NCI-H774 (cell line): Measurements from ENCODE around the gene HRC.
"Not testable (repeated sequence)": the region's sequence is repeated elsewhere in the genome, so short reads cannot be mapped to it uniquely, and the experiment has no call there.

Experiments
- DNase-seq: peaks from one replicate; lab custom pipeline; 2025; lab: John Stamatoyannopoulos, UW

Gene HRC, protein sequence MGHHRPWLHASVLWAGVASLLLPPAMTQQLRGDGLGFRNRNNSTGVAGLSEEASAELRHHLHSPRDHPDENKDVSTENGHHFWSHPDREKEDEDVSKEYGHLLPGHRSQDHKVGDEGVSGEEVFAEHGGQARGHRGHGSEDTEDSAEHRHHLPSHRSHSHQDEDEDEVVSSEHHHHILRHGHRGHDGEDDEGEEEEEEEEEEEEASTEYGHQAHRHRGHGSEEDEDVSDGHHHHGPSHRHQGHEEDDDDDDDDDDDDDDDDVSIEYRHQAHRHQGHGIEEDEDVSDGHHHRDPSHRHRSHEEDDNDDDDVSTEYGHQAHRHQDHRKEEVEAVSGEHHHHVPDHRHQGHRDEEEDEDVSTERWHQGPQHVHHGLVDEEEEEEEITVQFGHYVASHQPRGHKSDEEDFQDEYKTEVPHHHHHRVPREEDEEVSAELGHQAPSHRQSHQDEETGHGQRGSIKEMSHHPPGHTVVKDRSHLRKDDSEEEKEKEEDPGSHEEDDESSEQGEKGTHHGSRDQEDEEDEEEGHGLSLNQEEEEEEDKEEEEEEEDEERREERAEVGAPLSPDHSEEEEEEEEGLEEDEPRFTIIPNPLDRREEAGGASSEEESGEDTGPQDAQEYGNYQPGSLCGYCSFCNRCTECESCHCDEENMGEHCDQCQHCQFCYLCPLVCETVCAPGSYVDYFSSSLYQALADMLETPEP

DNA sequence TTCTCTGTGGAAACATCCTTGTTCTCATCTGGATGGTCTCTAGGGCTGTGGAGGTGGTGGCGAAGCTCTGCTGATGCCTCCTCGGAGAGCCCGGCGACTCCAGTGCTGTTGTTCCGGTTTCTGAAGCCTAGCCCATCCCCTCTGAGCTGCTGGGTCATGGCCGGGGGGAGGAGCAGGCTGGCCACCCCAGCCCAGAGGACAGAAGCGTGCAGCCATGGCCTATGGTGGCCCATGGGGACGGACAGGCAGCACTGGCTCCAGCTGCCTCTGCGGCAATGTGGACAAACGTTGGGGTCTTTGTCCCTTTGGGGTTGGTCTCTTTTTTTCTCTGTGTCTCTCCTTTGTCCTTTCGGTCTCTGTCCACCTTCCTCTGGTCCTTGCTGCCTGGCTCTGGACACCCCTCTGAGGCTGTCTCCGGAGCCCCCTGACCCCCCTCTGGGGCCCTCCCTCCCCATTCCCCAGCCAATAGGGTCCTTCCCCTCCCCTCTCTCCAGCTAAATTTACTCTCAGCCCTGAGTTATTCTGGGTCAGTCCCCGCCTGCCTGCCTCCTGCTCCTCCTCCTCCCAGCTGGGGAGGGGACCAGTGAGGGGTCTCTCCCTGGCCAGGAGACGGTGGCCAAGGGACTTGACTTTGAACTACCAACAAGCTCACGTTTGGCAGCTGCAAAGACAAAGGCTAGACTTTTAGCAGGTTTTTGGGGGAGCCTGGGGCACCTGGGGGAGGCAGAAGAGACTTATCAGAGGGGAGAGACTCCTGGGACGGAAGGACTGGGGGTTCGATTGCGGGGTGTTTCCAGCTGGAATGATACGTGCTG, at the start of gene HRC:
Gene HRC, minus strand, starts transcription at position 392 of the 815 bp plus-strand sequence. Its CDS starts 159 bp downstream, at position 233.
- DNase-seq: no peak

DNA sequence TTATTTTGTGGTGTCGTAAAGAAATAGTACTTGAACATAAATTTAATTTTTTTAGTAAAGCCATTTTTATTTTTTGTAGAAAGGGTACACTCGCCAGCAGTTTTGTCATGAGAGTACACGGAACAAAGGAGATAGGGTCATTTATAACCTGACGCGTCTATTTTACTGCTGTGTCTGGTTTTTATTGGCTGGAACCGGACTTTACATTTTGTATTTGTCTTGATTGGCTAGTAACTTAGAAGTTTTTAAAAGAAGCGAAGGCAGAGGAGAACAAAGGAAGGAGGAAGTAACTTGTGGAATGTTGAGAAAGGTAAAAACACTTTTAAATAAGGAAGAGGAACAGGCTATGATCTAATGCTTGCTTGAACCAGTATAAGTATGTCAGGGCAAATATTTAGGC, 45.8 kb upstream of the HRC start:
- DNase-seq: no peak

DNA sequence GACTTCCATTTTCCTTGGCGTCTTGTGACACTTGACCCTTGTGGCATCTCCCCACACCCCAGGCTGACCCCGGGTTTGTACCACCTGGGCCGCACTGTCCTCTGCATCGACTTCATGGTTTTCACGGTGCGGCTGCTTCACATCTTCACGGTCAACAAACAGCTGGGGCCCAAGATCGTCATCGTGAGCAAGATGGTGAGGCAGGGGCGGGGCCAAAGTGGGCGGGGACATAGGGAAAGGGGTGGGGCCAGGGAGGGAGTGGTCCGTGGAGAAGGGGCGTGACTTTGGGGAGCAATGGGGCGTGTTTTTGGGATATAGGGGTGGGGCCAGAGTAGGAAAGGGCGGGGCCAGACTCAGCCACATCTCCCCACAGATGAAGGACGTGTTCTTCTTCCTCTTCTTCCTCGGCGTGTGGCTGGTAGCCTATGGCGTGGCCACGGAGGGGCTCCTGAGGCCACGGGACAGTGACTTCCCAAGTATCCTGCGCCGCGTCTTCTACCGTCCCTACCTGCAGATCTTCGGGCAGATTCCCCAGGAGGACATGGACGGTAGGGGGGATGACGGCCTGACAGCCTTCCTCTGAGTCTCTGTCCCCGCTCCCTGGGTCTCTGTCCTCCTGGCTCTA, 45.2 kb upstream of the HRC start:
- no peak for DNase-seq

DNA sequence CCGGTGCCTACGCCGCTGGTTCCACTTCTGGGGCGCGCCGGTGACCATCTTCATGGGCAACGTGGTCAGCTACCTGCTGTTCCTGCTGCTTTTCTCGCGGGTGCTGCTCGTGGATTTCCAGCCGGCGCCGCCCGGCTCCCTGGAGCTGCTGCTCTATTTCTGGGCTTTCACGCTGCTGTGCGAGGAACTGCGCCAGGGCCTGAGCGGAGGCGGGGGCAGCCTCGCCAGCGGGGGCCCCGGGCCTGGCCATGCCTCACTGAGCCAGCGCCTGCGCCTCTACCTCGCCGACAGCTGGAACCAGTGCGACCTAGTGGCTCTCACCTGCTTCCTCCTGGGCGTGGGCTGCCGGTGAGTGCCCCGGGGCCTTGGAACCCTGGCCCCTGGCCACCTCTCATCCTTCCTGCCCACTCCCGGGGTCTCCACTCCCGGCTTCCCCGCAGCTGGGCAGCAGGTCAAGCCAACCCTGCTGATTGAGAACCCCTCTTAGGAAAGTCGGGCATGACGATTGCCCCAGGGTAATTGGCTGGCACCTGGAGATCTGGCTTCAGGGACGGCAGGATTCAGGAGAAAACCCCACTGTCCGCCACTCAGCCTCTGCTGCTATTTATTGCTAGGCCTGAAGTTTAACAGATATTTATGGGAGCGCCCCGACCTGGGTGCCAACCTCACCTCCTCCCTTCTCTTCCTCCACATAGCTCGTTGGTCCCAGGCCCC, 41.5 kb upstream of the HRC start:
- no peak for DNase-seq

DNA sequence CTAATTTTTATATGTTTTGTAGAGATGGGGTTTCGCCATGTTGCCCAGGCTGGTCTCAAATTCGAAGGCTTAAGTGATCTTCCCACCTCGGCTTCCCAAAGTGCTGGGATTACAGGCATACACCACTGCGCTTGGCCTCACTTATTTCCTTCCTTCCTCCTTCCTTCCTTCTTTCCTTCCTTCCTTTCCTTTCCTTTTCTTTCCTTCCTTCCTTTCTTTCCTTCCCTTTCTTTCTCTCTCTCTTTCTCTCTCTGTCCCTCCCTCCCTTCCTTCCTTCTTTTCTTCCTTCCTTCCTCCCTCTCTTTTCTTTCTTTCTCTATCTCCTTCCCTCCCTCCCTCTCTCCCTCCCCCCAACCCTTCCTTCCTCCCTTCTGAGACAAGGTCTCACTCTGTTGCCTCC, 39.2 kb upstream of the HRC start:
- no peak for DNase-seq

DNA sequence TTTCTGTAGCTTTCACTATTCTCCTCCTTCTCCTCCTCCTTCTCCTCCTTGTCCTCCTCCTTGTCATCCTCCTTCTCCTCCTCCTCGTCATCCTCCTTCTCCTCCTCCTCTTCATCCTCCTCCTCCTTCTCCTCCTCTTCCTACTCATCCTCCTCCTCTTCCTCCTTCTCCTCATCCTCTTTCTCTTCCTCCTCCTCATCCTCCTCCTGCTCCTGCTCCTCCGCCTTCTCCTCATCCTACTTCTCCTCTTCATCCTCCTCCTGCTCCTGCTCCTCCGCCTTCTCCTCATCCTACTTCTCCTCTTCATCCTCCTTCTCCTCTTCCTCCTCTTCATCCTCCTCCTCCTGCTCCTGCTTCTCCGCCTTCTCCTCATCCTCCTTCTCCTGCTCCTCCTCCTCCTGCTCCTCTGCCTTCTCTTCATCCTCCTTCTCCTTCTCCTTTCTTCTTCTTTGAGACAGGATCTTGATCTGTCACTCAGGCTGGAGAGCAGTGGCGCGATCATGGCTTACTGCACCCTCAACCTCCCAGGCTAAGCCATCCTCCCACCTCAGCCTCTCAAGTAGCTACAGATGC, 38.7 kb upstream of the HRC start:
- no peak for DNase-seq

DNA sequence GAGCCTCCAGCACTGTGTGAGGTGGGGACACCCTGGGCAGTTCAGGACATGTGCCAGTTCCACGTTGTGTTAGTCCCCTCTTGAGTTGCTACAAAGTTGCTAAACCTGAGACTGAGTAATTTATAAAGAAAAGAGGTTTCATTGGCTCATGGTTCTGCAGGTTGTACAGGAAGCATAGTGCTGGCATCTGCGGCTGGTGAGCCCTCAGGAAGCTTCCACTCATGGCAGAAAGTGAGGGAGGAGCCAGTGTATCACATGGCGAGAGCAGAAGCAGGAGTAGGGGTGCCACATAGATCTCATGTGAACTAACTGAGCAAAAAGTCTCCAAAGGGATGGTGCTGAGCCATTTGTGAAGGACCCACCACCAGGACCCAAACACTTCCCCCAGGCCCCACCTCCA, 35.6 kb upstream of the HRC start:
- no peak for DNase-seq

DNA sequence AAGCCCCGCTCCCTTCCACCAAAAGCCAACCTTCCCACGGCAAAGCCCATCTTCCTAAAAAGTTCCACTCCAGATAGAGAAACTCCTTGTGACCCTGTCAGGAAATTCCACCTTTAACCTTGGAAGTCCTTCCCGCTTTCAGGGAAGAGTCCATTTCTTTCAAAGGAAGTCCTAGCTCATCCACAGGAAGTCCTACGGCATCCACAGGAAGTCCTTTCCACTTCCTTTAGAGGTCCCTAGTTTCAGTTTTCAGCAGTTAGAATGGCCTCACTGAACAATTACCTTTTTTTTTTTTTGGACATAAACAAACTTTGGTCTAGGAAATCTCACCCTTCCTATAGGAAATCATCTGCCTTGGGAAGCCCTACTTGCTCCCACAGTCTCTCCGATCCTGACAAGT, 34.1 kb upstream of the HRC start:
- no peak for DNase-seq

DNA sequence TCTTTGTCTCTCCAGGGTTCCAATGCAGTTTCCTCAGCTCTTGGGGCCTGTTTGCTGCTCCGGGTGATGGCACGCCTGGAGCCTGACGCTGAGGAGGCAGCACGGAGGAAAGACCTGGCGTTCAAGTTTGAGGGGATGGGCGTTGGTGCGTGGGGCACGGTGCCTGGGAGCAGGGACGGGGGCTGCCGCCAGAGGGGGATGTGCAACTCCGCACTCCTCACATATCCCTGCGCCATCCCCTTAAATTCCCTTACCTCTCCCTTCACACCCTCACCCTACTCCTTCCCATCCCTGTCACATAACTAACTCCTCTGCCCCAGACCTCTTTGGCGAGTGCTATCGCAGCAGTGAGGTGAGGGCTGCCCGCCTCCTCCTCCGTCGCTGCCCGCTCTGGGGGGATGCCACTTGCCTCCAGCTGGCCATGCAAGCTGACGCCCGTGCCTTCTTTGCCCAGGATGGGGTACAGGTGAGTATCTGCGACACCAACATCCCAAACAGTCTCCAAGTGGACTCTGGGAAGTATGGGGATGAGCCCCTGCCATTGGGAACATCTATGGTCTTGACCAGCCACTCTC, 33.5 kb upstream of the HRC start:
- no peak for DNase-seq

DNA sequence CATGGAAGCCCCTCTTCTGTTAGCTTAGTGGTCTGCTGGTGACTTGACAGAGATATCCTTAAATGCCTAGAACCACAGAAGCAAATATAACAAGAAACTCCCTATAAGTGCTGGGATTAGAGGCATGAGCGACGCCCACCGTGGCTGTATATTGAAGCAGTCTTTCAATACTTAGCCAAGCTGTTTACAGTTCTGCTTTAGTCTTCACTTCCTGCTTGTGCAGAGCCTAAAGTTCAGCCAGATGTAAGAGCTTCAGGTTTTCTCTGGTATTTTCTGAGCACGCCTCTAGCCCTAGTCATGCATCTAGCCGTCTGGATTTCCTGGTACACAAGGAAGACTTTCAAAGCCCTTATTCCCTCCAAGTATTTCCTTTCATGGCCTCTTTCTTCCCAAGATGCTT, 30.9 kb upstream of the HRC start:
- DNase-seq: no peak

DNA sequence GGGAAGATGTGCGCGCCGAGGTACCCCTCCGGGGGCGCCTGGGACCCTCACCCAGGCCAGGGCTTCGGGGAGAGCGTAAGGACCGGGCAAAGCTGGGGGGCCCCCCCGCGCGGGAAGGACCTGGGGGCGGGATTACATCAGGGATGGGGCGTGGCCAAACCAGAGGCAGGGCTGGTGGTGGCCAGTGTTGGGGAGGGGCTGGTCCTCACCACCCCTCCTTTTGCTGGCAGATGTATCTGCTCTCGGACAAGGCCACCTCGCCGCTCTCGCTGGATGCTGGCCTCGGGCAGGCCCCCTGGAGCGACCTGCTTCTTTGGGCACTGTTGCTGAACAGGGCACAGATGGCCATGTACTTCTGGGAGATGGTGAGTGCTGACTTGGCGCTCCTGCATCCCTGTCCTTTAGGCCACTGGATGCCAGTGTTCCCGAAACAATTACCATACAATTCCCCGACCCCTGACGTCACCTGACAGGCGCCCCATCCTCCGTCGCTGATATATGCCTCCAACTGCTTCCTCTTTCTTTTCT, 27.7 kb upstream of the HRC start:
- no peak for DNase-seq

DNA sequence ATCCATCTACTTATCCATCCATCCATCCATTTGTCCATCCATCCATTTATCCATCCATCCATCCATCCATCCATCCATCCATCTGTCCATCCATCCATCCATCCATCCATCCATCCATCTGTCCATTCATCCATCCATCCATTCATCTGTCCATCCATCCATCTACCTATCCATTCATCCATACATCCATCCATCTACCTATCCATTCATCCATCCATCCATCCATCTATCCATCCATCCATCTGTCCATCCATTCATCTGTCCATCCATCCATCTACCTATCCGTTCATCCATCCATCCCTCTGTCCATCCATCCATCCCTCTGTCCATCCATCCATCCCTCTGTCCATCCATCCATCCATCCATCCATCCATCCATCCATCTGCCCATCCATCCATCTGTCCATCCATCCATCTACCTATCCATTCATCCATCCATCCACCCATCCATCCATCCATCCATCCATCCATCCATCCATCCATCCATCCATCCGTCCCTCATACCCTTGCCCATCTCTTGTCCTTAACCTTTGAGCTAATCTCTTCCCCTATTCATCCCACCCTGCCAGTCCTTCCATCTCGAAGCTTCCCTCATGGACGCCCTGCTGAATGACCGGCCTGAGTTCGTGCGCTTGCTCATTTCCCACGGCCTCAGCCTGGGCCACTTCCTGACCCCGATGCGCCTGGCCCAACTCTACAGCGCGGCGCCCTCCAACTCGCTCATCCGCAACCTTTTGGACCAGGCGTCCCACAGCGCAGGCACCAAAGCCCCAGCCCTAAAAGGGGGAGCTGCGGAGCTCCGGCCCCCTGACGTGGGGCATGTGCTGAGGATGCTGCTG, 27.0 kb upstream of the HRC start:
- not testable (repeated sequence) for DNase-seq

DNA sequence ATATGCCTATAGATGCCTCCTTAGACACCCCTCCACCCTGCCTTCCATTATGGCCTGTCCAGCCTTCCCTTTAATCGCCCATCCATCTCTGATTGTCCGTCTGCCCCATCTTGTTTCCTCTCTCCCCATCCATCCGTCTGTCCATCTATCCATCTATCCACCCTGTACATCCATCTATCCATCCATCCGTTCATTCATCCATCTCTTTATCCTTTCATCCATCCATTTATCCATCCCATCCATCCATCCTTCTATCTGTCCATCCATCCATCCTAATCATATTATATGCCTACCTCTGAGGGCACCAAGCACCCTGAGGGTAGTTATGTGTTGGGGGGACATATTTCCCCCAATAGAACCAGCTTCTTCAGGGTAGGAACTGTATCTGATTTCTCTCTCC, 25.5 kb upstream of the HRC start:
- DNase-seq: no peak

DNA sequence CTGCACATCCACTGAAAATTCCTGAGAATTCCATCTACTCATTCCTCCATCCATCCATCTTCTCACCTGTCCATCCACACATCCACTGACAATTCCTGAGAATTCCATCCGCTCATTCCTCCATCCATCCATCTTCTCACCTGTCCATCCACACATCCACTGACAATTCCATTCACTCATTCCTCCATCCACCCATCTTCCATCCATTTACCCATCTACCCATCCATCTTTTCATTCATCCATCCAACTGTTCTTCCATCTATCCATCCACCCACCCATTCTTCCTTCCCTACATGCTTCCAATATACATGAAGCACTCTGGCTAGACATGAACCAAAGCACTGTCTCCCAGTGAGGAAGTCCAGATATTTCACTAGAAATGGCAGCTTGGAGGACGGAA, 18.0 kb upstream of the HRC start:
- no peak for DNase-seq

DNA sequence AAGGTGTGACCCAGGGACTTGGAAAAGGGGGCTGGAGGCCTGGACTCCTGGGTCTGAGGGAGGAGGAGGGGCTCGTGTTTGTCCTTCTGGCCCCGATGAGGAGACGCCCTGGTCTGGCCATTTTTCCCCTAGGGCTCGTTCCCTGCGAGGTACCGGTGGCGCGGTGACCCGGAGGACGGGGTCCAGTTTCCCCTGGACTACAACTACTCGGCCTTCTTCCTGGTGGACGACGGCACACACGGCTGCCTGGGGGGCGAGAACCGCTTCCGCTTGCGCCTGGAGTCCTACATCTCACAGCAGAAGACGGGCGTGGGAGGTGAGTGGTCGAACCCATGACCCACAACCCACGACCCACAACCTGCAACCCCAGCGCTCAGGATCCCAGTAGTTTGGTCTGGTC, 13.2 kb upstream of the HRC start:
- DNase-seq: no peak

DNA sequence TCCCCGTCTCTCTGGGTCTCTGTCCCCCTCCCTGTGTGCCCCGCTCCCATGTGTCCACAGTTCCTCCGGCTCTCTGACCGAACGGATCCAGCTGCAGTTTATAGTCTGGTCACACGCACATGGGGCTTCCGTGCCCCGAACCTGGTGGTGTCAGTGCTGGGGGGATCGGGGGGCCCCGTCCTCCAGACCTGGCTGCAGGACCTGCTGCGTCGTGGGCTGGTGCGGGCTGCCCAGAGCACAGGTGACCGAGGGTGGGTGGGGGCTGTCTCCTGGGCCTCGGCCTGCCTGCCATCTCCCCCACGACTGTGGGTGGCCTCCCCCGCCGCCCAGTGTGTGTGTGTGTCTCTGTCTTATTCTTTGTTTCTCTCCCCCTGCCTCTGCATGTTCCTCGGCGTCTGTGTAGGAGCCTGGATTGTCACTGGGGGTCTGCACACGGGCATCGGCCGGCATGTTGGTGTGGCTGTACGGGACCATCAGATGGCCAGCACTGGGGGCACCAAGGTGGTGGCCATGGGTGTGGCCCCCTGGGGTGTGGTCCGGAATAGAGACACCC, 12.7 kb upstream of the HRC start:
- no peak for DNase-seq

DNA sequence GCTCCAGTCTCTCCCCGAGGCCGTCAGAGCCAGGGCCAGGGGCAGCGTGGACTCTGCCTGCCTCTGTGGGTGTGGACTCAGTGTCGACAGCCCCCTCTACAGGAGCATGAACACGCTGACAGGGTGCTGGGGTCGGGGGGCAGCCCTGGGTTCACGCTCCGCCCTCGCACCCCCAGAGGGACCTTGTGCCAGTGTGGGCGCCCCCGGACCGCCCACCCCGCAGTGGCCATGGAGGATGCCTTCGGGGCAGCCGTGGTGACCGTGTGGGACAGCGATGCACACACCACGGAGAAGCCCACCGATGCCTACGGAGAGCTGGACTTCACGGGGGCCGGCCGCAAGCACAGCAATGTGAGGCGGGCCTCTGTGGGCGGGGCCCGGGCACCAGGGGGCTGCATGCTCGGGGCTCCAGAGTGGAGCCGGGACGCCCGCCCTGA, 10.7 kb upstream of the HRC start:
- no peak for DNase-seq

DNA sequence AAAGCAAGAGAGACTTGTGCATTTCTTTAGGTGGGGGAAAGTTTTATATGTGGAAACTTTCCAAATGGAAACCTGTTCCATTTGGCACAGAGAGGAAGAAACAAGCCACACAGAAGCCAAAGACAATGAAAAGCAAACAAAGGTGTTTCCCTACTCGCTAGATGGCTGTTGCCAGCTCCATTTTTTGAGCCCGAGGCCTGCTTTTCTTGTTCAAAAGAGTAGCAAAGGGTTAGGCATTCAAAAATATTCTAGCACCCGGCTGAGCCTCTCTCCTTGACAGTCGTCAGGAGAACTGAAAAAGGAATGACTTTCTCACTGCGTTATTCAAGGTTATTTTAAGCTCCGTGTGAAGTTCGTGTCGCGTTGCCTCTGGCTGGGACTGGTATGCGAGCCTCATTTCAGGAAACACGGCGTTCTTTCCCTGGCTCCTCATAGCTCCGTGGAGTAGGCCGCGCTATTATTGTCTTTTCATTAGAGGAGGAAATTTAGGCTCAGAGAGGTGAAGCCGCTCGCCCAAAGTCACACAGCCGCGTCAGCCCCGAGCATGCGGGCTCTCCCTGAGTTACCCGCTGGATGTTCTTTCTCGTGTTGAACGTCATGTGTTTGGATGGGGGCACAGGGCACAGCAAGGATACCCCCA, 10.0 kb upstream of the HRC start:
- DNase-seq: peak; percentile 16

DNA sequence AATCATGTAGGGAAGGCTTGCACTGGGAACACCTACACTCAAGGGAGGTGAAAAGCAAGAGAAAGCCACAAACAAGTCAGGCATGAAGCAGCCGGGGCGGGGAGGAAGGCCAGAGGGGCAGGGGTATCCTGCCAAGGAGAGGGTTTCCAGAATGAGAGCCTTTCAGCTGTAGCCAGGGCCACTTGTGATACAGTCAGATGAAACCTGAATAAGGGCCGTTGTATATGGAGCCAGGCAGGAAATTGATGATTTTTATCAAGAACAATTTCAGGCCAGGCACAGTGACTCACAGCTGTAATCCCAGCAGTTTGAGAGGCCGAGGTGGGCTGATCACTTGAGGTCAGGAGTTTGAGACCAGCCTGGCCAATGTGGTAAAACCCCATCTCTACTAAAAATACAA, 6.8 kb upstream of the HRC start:
- DNase-seq: no peak
